ENCODE results near the gene B4GALT3. TPM values are rescaled to one million over a fixed set of nuclear protein-coding genes. Genes with fewer than 3 reads are reported as not detected.

Gene B4GALT3
- total and polyA plus RNA-seq, 9 of the 15 experiments (the other 6 are each of a cell fraction or from before 2014, with no cell fraction given): 31.2 to 103 (median 46.1) TPM

- TF ChIP-seq SRSF9 (IDR thresholded peaks at IDR 0.05; ENCODE audit: borderline replicate concordance, low read depth, low read length): no peak
- TF ChIP-seq PURB (CRISPR knock-in tag; IDR thresholded peaks at IDR 0.05; ENCODE audit: low read depth): no peak
- TF ChIP-seq CAMTA2 (CRISPR knock-in tag; conservative IDR thresholded peaks at IDR 0.05): no peak
- TF ChIP-seq ATF7 (IDR thresholded peaks at IDR 0.05): peak; percentile 87
- TF ChIP-seq, protein P1, sequence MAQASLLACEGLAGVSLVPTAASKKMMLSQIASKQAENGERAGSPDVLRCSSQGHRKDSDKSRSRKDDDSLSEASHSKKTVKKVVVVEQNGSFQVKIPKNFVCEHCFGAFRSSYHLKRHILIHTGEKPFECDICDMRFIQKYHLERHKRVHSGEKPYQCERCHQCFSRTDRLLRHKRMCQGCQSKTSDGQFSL (CRISPR knock-in tag; IDR thresholded peaks at IDR 0.05): peak; percentile 63; the same call in 1 of the 2 replicates
- TF ChIP-seq, protein P1 (tag; IDR thresholded peaks at IDR 0.05): peak in 1 of 2 experiments; percentile 45; a peak in 1 of 4 replicates
- TF ChIP-seq HMGN3 (IDR thresholded peaks at IDR 0.05; ENCODE audit: borderline replicate concordance, extremely low read depth, insufficient read length, low read depth, low read length): peak; percentile 100
- peak; percentile 96 for TF ChIP-seq CHD2 (IDR thresholded peaks at IDR 0.05; ENCODE audit: low read depth, low read length)
- no peak for TF ChIP-seq RFX7 (CRISPR knock-in tag; IDR thresholded peaks at IDR 0.05)
- peak; percentile 78 for TF ChIP-seq CTCFL (IDR thresholded peaks at IDR 0.05; ENCODE audit: borderline replicate concordance, insufficient read depth, low read depth, low read length, poor library complexity, severe bottlenecking)
- peak; percentile 93 for TF ChIP-seq NFIC (IDR thresholded peaks at IDR 0.05)
- TF ChIP-seq, protein P2, sequence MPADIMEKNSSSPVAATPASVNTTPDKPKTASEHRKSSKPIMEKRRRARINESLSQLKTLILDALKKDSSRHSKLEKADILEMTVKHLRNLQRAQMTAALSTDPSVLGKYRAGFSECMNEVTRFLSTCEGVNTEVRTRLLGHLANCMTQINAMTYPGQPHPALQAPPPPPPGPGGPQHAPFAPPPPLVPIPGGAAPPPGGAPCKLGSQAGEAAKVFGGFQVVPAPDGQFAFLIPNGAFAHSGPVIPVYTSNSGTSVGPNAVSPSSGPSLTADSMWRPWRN (IDR thresholded peaks at IDR 0.05; ENCODE audit: low read depth): peak; percentile 98
- peak; percentile 91 for TF ChIP-seq POLR2B (IDR thresholded peaks at IDR 0.05; ENCODE audit: low read depth, partially characterized antibody)
- peak; percentile 88 for TF ChIP-seq MITF (IDR thresholded peaks at IDR 0.05)
- TF ChIP-seq MEF2D (tag; conservative IDR thresholded peaks at IDR 0.05; ENCODE audit: low read depth): no peak
- TF ChIP-seq IRF2 (CRISPR knock-in tag; IDR thresholded peaks at IDR 0.05): no peak
- TF ChIP-seq EP400 (IDR thresholded peaks at IDR 0.05): peak; percentile 86
- TF ChIP-seq ZNF785 (CRISPR knock-in tag; IDR thresholded peaks at IDR 0.05): no peak
- peak in 1 of 2 experiments; percentile 59; a peak in 1 of 4 replicates for TF ChIP-seq ETV6 (IDR thresholded peaks at IDR 0.05; ENCODE audit: borderline replicate concordance in 1 of 2, low read depth in 2 of 2, low read length in 1 of 2)
- no peak for TF ChIP-seq ETV6 (CRISPR knock-in tag; IDR thresholded peaks at IDR 0.05; ENCODE audit: borderline replicate concordance)
- peak; percentile 32 to 41; a peak in 2 of 4 replicates for TF ChIP-seq FOXK2 (conservative IDR thresholded peaks at IDR 0.05 in 1 of 2, IDR thresholded peaks at IDR 0.05 in 1 of 2; ENCODE audit: low read depth in 2 of 2)
- no peak for TF ChIP-seq SLC30A9 (CRISPR knock-in tag; IDR thresholded peaks at IDR 0.05)
- peak; percentile 87; the same call in 1 of the 2 replicates for TF ChIP-seq ZNF263 (CRISPR knock-in tag; IDR thresholded peaks at IDR 0.05; ENCODE audit: borderline replicate concordance)
Observed at GRCh38 chr1:161165742-161166668, 11.3 kb downstream of the B4GALT3 start, which contains the start of gene PPOX (continued).

All from K562 (cell line).